Measurements from ENCODE around the gene ATP2B2. TPM values are rescaled to one million over a fixed set of nuclear protein-coding genes. Genes with fewer than 3 reads are reported as not detected.

The ATP2B2 gene
- total RNA-seq, 1 experiment from 2014 or later, result not detected

- no peak overlapping the region for H3K9ac ChIP-seq (ENCODE audit: low read length)
- POLR2A ChIA-PET, result no interaction called here
- H2AFZ ChIP-seq (ENCODE audit: low read depth, low read length, poor library complexity, severe bottlenecking), result no peak overlapping the region
- DNase-seq (ENCODE audit: low read depth, low spot score), result no peak
- no peaks in the 10 kb centered on the region for H3K9me3 ChIP-seq (ENCODE audit: control insufficient read depth in 1 of 2, insufficient read depth in 1 of 2, low read depth in 1 of 2, low read length in 2 of 2)
- no peak overlapping the region for H3K27ac ChIP-seq (ENCODE audit: low read depth, low read length)
- TF ChIP-seq EGR1 (IDR thresholded peaks at IDR 0.05; ENCODE audit: low read depth), result no peak
- TF ChIP-seq ELF1 (IDR thresholded peaks at IDR 0.05; ENCODE audit: borderline replicate concordance, low read depth), result no peak
- no peak for TF ChIP-seq CBX3 (IDR thresholded peaks at IDR 0.05; ENCODE audit: low read depth)
- TF ChIP-seq POLR2A (IDR thresholded peaks at IDR 0.05; ENCODE audit: borderline replicate concordance, extremely low read depth, insufficient read depth, insufficient read length), result no peak
- TF ChIP-seq RAD21 (IDR thresholded peaks at IDR 0.05; ENCODE audit: low read depth), result no peak
- TF ChIP-seq ATF3 (IDR thresholded peaks at IDR 0.05), result no peak
- TF ChIP-seq JUND (IDR thresholded peaks at IDR 0.05), result no peak
- TF ChIP-seq SRF (IDR thresholded peaks at IDR 0.05; ENCODE audit: low read depth), result no peak
- no peak for TF ChIP-seq EZH2phosphoT487 (IDR thresholded peaks at IDR 0.05; ENCODE audit: borderline replicate concordance)
- TF ChIP-seq EZH2 (IDR thresholded peaks at IDR 0.05), result no peak
- TF ChIP-seq ZNF274 (IDR thresholded peaks at IDR 0.05; ENCODE audit: low read depth, low read length), result no peak
- no peak for TF ChIP-seq MAX (IDR thresholded peaks at IDR 0.05)
- TF ChIP-seq FOSL1 (IDR thresholded peaks at IDR 0.05; ENCODE audit: low read depth), result no peak
- TF ChIP-seq TCF7L2 (IDR thresholded peaks at IDR 0.05; ENCODE audit: borderline replicate concordance, extremely low read depth, insufficient read depth, insufficient read length), result no peak
- no peak for TF ChIP-seq CTCF (IDR thresholded peaks at IDR 0.05 in 2 of 3, conservative IDR thresholded peaks at IDR 0.05 in 1 of 3; ENCODE audit: borderline replicate concordance in 1 of 3, insufficient read depth in 1 of 3, low read depth in 2 of 3, low read length in 2 of 3)
- TF ChIP-seq ZFX (IDR thresholded peaks at IDR 0.05), result no peak
- TF ChIP-seq YY1 (IDR thresholded peaks at IDR 0.05; ENCODE audit: extremely low read depth, insufficient replicate concordance, low read depth, low read length), result no peak
- TF ChIP-seq SIN3A (IDR thresholded peaks at IDR 0.05; ENCODE audit: low read depth), result no peak
- no peak for TF ChIP-seq ZBTB33 (IDR thresholded peaks at IDR 0.05; ENCODE audit: extremely low read depth, insufficient replicate concordance, low read length)
- H3K36me3 ChIP-seq (ENCODE audit: control insufficient read depth in 1 of 2, insufficient read depth in 2 of 2, low read length in 2 of 2), result peaks cover 48 to 60% of the 10 kb centered on the region in 2 experiments
- no peaks in the 10 kb centered on the region for H3K4me1 ChIP-seq (ENCODE audit: control insufficient read depth in 1 of 2, insufficient read depth in 2 of 2, low read length in 2 of 2)
- H4K20me1 ChIP-seq (ENCODE audit: insufficient read depth), result no peaks in the 10 kb centered on the region
- RAD21 ChIA-PET (ENCODE audit: low non-redundant PET in 1 of 2, low total read pairs in 2 of 2, uncharacterized antibody in 2 of 2, unreplicated experiment in 2 of 2), result no interaction called here
- H3K27me3 ChIP-seq (ENCODE audit: insufficient read depth, low read length), result no peaks in the 10 kb centered on the region
- BruUV-seq (replicated peaks), result no TSS peak
- H3K79me2 ChIP-seq (ENCODE audit: insufficient read depth, low read length), result no peaks in the 10 kb centered on the region; the same call in 1 of the 2 replicates
- H3K4me2 ChIP-seq (ENCODE audit: low read length), result no peak overlapping the region
- H3K9me2 ChIP-seq (ENCODE audit: insufficient read depth), result no peaks in the 10 kb centered on the region
- no peak overlapping the region for H3K4me3 ChIP-seq (replicated peaks in 1 of 2; ENCODE audit: low read depth in 1 of 2, low read length in 2 of 2)
- CTCF ChIA-PET, result no interaction called here
- ATAC-seq, result no peak
- intact Hi-C loops (cut with micrococcal nuclease), result no loop called here
These were observed 199.2 kb downstream of the ATP2B2 start for GRCh38 chr3:10306156-10306555.

Data from HCT116 (cell line).